Left lobe of liver (tissue), 2 donors: ENCODE results near the gene TESMIN. TPM values are rescaled to one million over a fixed set of nuclear protein-coding genes. Genes with fewer than 3 reads are reported as not detected.
A peak's percentile ranks its signal among the peaks of the same experiment; 100 is the strongest.

ENCODE experiments used
- ATAC-seq: fragments of 200-7000 bp; cut with Tn5 transposase; one replicate; pipeline ENCODE4 v1.9.1; 2020; ENCODE audit warnings: mild to moderate bottlenecking, moderate library complexity
- DNase-seq: peaks from one replicate; pipeline ENCODE4 v3.0.0-alpha.2; 2020; ENCODE audit warnings: low spot score
- total RNA-seq: library from RNA; stranded (reverse); gene quantifications from one replicate; pipeline ENCODE4 v1.2.1, GENCODE V29; 2021
- donor health status: DM: no; HTN: no; CAD: no; lungs with moderate emphysema.
- donor health status: DM: no; HTN: yes; CAD: no.

Gene TESMIN
- total RNA-seq, 1 donor from 2014 or later = 0.70 TPM

- ATAC-seq (no peak), DNase-seq (no peak)
Observed at GRCh38 chr11:68664141-68664540, 87.2 kb downstream of the TESMIN start.

- no peak for ATAC-seq
Observed at GRCh38 chr11:68663482-68664010, 87.8 kb downstream of the TESMIN start.

GRCh38 chr11:68661697-68662603 lies 89.4 kb downstream of the TESMIN start:
- no peak for DNase-seq

More at GRCh38 chr11:68663482-68664010, 87.8 kb downstream of the TESMIN start:
- no peak for DNase-seq

GRCh38 chr11:68661014-68661413 lies 90.3 kb downstream of the TESMIN start:
- no peak for ATAC-seq

More at GRCh38 chr11:68661697-68662603, 89.4 kb downstream of the TESMIN start:
- ATAC-seq = no peak

GRCh38 chr11:68660066-68660810 lies 91.1 kb downstream of the TESMIN start:
- no peak for ATAC-seq

More at GRCh38 chr11:68661014-68661413, 90.3 kb downstream of the TESMIN start:
- DNase-seq = no peak

GRCh38 chr11:68659158-68659921 lies 92.0 kb downstream of the TESMIN start:
- no peak for DNase-seq
- peak; percentile 50 for ATAC-seq

More at GRCh38 chr11:68660066-68660810, 91.1 kb downstream of the TESMIN start:
- DNase-seq = no peak

- DNase-seq (no peak), ATAC-seq (no peak)
Observed at GRCh38 chr11:68658661-68659060, 92.7 kb downstream of the TESMIN start.

- ATAC-seq = no peak
- DNase-seq = no peak
Observed at GRCh38 chr11:68658097-68658496, 93.2 kb downstream of the TESMIN start.

Other genes starting within 250 kb of the TESMIN start
- 0.23 TPM for gene GAL, start 67.0 kb downstream of the TESMIN start, total RNA-seq
- 56.6 TPM for gene CPT1A, start 90.4 kb upstream of the TESMIN start, total RNA-seq
- 23.4 TPM for gene MRPL21, start 152.3 kb upstream of the TESMIN start, total RNA-seq
- gene IGHMBP2, start 152.4 kb upstream of the TESMIN start, total RNA-seq = 14.8 TPM
- gene MRGPRD, start 229.5 kb upstream of the TESMIN start, total RNA-seq = not detected